Measurements from ENCODE around the gene PREX1.

DNA sequence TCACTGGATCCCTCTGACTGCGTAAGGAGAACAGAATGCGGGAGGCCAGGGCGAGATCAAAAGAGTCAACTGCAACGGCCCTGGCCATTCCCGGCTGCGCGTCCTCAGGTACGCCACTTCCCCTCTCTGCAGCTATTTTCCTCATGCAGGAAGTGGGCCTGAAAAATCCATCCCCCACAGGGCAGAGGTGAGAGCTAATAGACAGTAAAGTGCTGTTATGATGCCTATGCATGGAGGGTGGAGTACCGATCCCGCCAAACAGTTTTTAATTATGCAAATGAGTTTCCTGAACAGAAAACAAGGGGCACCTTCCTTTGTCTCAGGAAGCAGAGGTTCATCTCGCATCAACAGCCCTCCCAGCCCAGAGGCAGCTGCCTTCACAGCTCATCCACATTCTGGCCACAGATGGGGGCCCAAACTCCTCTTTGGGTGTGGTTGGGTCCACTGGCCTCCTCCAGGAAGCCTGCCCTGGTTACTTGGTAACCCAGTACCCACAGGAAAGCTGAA lies 9.3 kb downstream of the PREX1 start:
- TF ChIP-seq CTCF (conservative IDR thresholded peaks at IDR 0.05; ENCODE audit: low read length) = no peak
- TF ChIP-seq EZH2phosphoT487 (IDR thresholded peaks at IDR 0.05; ENCODE audit: borderline replicate concordance, low read depth, low read length) = no peak

Data from OCI-LY7 (cell line).